HepG2 (cell line): ENCODE results near the gene PSKH1. TPM values are rescaled to one million over a fixed set of nuclear protein-coding genes. Genes with fewer than 3 reads are reported as not detected.

Source experiments
- FOXP4 ChIP-seq: sonication (generic); formaldehyde crosslinking; IDR thresholded peaks from 2 replicates; pipeline ENCODE4 v1.4.0; 2020; ENCODE audit warnings: missing genetic modification reagents
- GFI1 ChIP-seq: sonication (generic); formaldehyde crosslinking; IDR thresholded peaks from 2 replicates; pipeline ENCODE4 v1.5.0; 2020; ENCODE audit warnings: missing genetic modification reagents, mild to moderate bottlenecking, borderline replicate concordance
- GMEB2 ChIP-seq: IDR thresholded peaks from 2 replicates; pipeline ENCODE4 v1.6.1; 2016; ENCODE audit warnings: missing biosample characterization, missing genetic modification reagents, low read depth
- GRHL1 ChIP-seq: sonication (generic); formaldehyde crosslinking; conservative IDR thresholded peaks from 2 replicates; pipeline ENCODE4 v1.8.0; 2022; ENCODE audit warnings: missing genetic modification reagents
- HDAC6 ChIP-seq: fragments of 200-600 bp; sonication (generic); IDR thresholded peaks from 2 replicates; pipeline ENCODE4 v1.7.0; 2017; ENCODE audit warnings: mild to moderate bottlenecking, antibody characterized with exemption, low read length, low read depth
- HMGA1 ChIP-seq: sonication (generic); formaldehyde crosslinking; conservative IDR thresholded peaks from 2 replicates; pipeline ENCODE4 v1.4.0; 2020; ENCODE audit warnings: missing genetic modification reagents
- IRF9 ChIP-seq: sonication (generic); formaldehyde crosslinking; IDR thresholded peaks from 2 replicates; pipeline ENCODE4 v1.8.0; 2022; ENCODE audit warnings: missing genetic modification reagents, mild to moderate bottlenecking, borderline replicate concordance
- MEF2D ChIP-seq: sonication (generic); formaldehyde crosslinking; IDR thresholded peaks from 2 replicates; pipeline ENCODE4 v1.5.1; 2020; ENCODE audit warnings: mild to moderate bottlenecking, missing genetic modification reagents
- SALL1 ChIP-seq: sonication (generic); formaldehyde crosslinking; IDR thresholded peaks from 2 replicates; pipeline ENCODE4 v1.8.0; 2022; ENCODE audit warnings: mild to moderate bottlenecking, missing genetic modification reagents
- SRSF1 ChIP-seq: fragments of 200-400 bp; formaldehyde crosslinking; optimal IDR thresholded peaks from 2 replicates; pipeline ENCODE3; 2017; ENCODE audit warnings: mild to moderate bottlenecking, low read depth, low read length, moderate library complexity
- XRCC5 ChIP-seq: fragments of 200-400 bp; formaldehyde crosslinking; optimal IDR thresholded peaks from 2 replicates; pipeline ENCODE3; 2017; ENCODE audit warnings: mild to moderate bottlenecking, low read length
- ZKSCAN1 ChIP-seq: fragments of 150-350 bp; IDR thresholded peaks from 2 replicates; pipeline ENCODE4 v1.6.1; 2014; ENCODE audit warnings: low read length
- ZNF781 ChIP-seq: sonication (generic); formaldehyde crosslinking; IDR thresholded peaks from 2 replicates; pipeline ENCODE4 v1.5.1; 2020; ENCODE audit warnings: borderline replicate concordance, mild to moderate bottlenecking, missing genetic modification reagents; ENCODE audit errors: not compliant biosample characterization
- polyA plus RNA-seq, 8 experiments: library from polyadenylated mRNA; depleted of rRNA in 3 of 8; stranded (reverse) in 7 of 8; unstranded in 1 of 8; fragments of >200 nt; fragmentation: Illumina TruSeq in 4 of 8; extraction: Trizol in 4 of 8; gene quantifications; 2 replicates each; pipeline versions ENCODE4 v1.2.1 to v1.2.3, GENCODE V29; 2011 to 2016; ENCODE audit warnings: low read depth in 4 of 8, missing spikeins in 1 of 8, mixed read lengths in 1 of 8; ENCODE audit not compliant: insufficient read depth in 1 of 8
- total RNA-seq, 5 experiments: library from RNA; depleted of rRNA; stranded (reverse); fragments of >200 nt; fragmentation: Illumina TruSeq; extraction: Trizol; gene quantifications; 2 replicates each; pipeline ENCODE4 v1.2.3, GENCODE V29; 2016; ENCODE audit warnings: low read depth in 1 of 5

Gene PSKH1
- total and polyA plus RNA-seq, 2 of the 13 experiments (the other 11 are each of a cell fraction or from before 2014, with no cell fraction given): 8.4 to 19.1 TPM

GRCh38 chr16:67846320-67847063 lies 46.6 kb upstream of the PSKH1 start, which contains the start of gene NUTF2 (continued):
- TF ChIP-seq HMGA1 (CRISPR knock-in tag): no peak
- TF ChIP-seq XRCC5: peak; percentile 96
- TF ChIP-seq ZNF781: peak; percentile 89
- no peak for TF ChIP-seq HDAC6
- TF ChIP-seq MEF2D (CRISPR knock-in tag): peak; percentile 72; the same call in 1 of the 2 replicates
- no peak for TF ChIP-seq GRHL1 (CRISPR knock-in tag)
- TF ChIP-seq IRF9 (CRISPR knock-in tag): peak; percentile 99
- TF ChIP-seq ZKSCAN1: 0 out of 2 replicates have a peak, but pooled peaks have one; percentile 54
- peak; percentile 88 for TF ChIP-seq SALL1
- TF ChIP-seq FOXP4 (CRISPR knock-in tag): peak; percentile 77
- TF ChIP-seq SRSF1: peak; percentile 97
- TF ChIP-seq GMEB2: peak; percentile 84
- TF ChIP-seq GFI1 (CRISPR knock-in tag): peak; percentile 88; the same call in 1 of the 2 replicates
